HEK293 (cell line): Measurements from ENCODE around the gene INPP4B.

Source experiments
- TCF7L2 ChIP-seq: IDR thresholded peaks from 2 replicates; pipeline ENCODE4 v1.6.1; 2011; ENCODE audit warnings: low read depth, mild to moderate bottlenecking, inconsistent platforms, low read length, moderate library complexity, borderline replicate concordance
- TF ChIP-seq, protein P1 (sequence below): fragments of 450-650 bp; formaldehyde crosslinking; IDR thresholded peaks from 2 replicates; pipeline ENCODE4 v1.5.1; 2016; ENCODE audit warnings: missing biosample characterization, missing genetic modification characterization

DNA sequence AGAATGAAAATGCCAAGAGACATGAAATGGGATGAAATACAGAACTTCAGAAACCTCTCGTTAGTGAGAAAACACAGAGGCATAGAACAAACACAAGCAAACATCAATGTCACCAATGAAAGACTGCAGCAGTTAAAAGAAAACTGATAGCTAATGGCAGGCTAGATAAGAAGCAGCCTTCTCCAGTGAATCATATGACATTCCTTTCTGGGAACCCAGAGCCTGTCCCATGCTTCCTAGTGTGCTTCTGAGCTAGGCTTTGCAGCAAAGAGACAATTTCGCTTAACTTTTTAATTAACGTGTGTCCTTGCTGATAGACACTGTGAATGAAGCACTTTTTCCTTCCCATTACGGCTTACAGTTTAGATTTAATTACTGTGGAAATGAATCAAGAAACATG is 765.1 kb downstream of the INPP4B start:
- TF ChIP-seq, protein P1, sequence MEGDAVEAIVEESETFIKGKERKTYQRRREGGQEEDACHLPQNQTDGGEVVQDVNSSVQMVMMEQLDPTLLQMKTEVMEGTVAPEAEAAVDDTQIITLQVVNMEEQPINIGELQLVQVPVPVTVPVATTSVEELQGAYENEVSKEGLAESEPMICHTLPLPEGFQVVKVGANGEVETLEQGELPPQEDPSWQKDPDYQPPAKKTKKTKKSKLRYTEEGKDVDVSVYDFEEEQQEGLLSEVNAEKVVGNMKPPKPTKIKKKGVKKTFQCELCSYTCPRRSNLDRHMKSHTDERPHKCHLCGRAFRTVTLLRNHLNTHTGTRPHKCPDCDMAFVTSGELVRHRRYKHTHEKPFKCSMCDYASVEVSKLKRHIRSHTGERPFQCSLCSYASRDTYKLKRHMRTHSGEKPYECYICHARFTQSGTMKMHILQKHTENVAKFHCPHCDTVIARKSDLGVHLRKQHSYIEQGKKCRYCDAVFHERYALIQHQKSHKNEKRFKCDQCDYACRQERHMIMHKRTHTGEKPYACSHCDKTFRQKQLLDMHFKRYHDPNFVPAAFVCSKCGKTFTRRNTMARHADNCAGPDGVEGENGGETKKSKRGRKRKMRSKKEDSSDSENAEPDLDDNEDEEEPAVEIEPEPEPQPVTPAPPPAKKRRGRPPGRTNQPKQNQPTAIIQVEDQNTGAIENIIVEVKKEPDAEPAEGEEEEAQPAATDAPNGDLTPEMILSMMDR (tag by site-specific recombination) = no peak
- no peak for TF ChIP-seq TCF7L2
